ENCODE measurements around the gene RBM20.

RBM20 gene

DNA sequence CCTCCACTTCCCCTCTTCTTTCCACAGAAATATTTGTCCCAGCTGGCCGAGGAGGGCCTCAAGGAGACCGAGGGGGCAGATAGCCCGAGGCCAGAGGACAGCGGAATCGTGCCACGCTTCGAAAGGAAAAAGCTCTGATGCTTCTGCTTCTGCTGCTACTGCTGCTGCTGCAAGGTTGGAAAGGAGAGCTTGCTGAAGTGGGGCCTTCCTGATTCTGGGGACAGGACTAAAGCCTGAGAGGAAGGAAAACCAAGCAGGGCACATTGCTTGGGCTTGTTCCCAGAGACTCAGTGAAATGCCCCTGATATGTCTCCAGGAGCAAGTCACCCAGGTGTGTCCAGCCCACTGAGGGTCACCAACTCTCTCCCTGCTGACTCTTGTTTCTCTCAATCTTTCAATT, 191.7 kb downstream of the RBM20 start:
- no peak for FAIRE-seq
- TF ChIP-seq, protein P1, sequence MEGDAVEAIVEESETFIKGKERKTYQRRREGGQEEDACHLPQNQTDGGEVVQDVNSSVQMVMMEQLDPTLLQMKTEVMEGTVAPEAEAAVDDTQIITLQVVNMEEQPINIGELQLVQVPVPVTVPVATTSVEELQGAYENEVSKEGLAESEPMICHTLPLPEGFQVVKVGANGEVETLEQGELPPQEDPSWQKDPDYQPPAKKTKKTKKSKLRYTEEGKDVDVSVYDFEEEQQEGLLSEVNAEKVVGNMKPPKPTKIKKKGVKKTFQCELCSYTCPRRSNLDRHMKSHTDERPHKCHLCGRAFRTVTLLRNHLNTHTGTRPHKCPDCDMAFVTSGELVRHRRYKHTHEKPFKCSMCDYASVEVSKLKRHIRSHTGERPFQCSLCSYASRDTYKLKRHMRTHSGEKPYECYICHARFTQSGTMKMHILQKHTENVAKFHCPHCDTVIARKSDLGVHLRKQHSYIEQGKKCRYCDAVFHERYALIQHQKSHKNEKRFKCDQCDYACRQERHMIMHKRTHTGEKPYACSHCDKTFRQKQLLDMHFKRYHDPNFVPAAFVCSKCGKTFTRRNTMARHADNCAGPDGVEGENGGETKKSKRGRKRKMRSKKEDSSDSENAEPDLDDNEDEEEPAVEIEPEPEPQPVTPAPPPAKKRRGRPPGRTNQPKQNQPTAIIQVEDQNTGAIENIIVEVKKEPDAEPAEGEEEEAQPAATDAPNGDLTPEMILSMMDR (IDR thresholded peaks at IDR 0.05; ENCODE audit: insufficient read depth, missing control alignments), result no peak
- DNase-seq (ENCODE audit: insufficient read length, low spot score), result no peak

- TF ChIP-seq, protein P1 (IDR thresholded peaks at IDR 0.05; ENCODE audit: insufficient read depth, missing control alignments), result no peak
- FAIRE-seq (no peak), DNase-seq (ENCODE audit: insufficient read length, low spot score) (no peak)
Measured at GRCh38 chr10:110836706-110837105, 192.6 kb downstream of the RBM20 start.

DNA sequence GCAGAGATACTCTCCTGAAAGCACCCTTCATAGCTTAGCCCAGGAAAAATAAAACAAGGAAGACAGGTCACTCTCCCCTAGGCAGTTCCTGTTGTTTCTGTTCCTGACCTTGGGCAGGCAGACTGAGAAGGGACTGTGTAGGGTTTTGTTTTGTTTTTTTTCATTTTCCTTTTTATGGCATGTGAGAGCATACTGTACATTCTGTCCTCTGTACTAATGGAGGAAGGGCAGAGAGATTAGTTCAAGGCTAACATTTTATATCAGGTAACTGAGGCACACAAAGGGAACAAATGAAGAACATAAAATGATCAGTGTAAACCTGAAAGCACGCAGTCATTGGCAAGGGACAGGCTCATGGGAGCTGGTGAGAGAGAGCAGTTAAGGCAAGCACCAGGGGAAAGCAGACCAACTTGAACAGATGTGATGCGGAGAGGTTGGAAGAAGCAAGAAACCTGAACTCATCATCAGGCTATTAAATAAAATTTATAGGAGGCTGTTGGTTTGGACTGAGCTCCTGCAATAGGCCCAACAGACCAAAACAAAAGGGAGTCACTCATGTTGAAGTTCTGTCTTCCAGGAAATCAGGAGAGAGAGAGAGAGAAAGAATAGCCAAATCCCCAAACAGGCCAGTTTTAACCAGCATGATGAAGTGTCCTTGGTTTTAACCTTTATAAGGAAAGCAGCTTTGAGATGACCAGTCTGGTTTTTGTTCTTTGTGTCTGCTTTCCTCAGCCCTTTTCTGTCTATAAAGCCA, 193.5 kb downstream of the RBM20 start:
- FAIRE-seq, result no peak

GRCh38 chr10:110840225-110840922, 196.2 kb downstream of the RBM20 start:
- TF ChIP-seq, protein P1 (IDR thresholded peaks at IDR 0.05; ENCODE audit: insufficient read depth, missing control alignments), result no peak
- no peak for DNase-seq (ENCODE audit: insufficient read length, low spot score)
- FAIRE-seq, result no peak

More for the DNA sequence above, 193.5 kb downstream of the RBM20 start:
- no peak for DNase-seq (ENCODE audit: insufficient read length, low spot score)
- TF ChIP-seq, protein P1 (IDR thresholded peaks at IDR 0.05; ENCODE audit: insufficient read depth, missing control alignments), result no peak

GRCh38 chr10:110840923-110841428, 196.8 kb downstream of the RBM20 start:
- DNase-seq (ENCODE audit: insufficient read length, low spot score) (no peak), FAIRE-seq (no peak)

DNA sequence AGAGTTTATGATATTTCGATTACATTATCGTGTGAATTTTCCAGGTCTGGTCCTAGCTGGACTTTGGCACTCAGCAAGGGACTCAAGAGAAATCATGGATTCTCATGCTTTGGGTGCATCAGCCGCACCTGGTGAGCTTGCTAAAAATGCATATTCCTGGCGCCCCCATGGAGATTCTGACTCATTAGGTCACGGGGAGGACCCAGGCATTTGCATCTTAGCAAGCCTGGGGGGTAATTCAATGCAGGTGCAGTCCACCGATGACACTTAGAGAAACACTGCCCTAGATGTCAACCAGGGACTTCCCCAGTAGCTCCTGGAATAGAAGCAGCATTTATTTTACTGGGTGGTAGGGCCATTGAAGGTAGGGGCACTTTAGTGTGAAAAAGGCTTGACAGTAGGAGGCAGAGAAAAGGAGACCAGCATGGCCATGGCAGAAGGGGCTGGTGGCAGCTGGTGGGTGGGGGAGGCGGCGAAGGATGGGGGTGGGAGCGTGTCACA, 197.7 kb downstream of the RBM20 start:
- DNase-seq (ENCODE audit: insufficient read length, low spot score) (no peak), FAIRE-seq (no peak)
- TF ChIP-seq, protein P1 (IDR thresholded peaks at IDR 0.05; ENCODE audit: insufficient read depth, missing control alignments), result no peak

More at GRCh38 chr10:110840923-110841428, 196.8 kb downstream of the RBM20 start:
- TF ChIP-seq, protein P1 (IDR thresholded peaks at IDR 0.05; ENCODE audit: insufficient read depth, missing control alignments), result no peak

Measured in D721Med (cell line).